GM19395 (cell line): ENCODE measurements around the gene LOC101059915.
A peak's percentile ranks its signal among the peaks of the same experiment; 100 is the strongest.
"Not testable (repeated sequence)": the region's sequence is repeated elsewhere in the genome, so short reads cannot be mapped to it uniquely, and the experiment has no call there.

Experiments
- ATAC-seq: cut with Tn5 transposase; IDR thresholded peaks from one replicate; pipeline ENCODE4 v1.9.1; 2021; ENCODE audit warnings: mild to moderate bottlenecking, moderate library complexity; ENCODE audit not compliant: unreplicated experiment

Gene LOC101059915

GRCh38 chrX:71671043-71671780 lies 3.9 kb downstream of the LOC101059915 start:
- ATAC-seq, result no peak

DNA sequence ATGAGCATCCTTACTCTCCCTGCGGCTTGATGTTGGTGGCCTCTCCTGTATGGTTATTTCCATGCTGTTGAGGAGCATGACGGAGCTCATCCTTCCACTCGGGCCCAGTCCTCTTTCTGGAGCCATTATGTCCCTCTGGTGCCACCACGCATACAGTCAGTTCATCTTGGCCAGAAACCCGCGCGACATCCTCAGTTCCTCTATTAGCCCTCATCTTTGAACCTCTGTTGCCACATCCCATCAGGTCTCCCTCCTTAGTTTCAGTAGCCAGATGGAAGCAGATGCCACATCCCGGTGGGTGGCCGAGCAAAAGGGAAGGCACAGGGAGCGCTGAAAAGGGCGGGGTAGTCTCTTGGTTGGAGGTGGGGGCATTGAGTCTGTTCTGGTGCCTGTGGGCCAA lies 4.6 kb downstream of the LOC101059915 start:
- ATAC-seq, result no peak

GRCh38 chrX:71675636-71676035 lies 8.3 kb downstream of the LOC101059915 start:
- ATAC-seq, result not testable (repeated sequence)

DNA sequence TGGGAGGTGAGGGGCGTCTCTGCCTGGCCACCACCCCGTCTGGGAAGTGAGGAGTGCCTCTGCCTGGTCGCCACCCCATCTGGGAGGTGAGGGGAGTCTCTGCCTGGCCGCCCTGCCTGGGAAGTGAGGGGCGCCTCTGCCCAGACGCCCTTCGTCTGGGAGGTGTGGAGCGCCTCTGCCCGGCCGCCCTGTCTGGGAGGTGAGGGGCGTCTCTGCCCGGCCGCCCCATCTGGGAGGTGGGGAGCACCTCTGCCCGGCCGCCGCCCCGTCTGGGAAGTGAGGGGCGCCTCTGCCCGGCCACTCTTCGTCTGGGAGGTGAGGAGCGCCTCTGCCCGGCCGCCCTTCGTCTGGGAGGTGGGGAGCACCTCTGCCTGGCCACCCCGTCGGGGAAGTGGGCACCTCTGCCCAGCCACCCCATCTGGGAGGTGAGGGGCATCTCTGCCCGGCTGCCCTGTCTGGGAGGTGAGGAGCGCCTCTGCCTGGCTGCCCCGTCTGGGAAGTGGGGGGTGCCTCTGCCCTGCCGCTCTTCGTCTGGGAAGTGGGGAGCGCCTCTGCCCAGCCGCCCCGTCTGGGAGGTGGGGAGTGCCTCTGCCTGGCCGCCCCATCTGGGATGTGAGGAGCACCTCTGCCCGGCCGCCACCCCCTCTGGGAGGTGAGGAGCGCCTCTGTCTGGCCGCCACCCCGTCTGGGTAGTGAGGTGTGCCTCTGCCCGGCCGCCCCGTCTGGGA lies 8.9 kb downstream of the LOC101059915 start:
- ATAC-seq, result not testable (repeated sequence)

DNA sequence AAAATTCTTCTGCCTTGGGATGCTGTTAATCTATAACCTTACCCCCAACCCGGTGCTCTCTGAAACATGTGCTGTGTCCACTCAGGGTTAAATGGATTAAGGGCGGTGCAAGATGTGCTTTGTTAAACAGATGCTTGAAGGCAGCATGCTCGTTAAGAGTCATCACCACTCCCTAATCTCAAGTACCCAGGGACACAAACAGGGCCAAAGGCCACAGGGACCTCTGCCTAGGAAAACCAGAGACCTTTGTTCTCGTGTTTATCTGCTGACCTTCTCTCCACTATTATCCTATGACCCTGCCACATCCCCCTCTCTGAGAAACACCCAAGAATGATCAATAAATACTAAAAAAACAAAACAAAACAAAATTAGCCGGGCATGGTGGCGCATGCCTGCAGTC lies 9.8 kb downstream of the LOC101059915 start:
- not testable (repeated sequence) for ATAC-seq

GRCh38 chrX:71679575-71680207 lies 12.3 kb downstream of the LOC101059915 start:
- ATAC-seq, result no peak

DNA sequence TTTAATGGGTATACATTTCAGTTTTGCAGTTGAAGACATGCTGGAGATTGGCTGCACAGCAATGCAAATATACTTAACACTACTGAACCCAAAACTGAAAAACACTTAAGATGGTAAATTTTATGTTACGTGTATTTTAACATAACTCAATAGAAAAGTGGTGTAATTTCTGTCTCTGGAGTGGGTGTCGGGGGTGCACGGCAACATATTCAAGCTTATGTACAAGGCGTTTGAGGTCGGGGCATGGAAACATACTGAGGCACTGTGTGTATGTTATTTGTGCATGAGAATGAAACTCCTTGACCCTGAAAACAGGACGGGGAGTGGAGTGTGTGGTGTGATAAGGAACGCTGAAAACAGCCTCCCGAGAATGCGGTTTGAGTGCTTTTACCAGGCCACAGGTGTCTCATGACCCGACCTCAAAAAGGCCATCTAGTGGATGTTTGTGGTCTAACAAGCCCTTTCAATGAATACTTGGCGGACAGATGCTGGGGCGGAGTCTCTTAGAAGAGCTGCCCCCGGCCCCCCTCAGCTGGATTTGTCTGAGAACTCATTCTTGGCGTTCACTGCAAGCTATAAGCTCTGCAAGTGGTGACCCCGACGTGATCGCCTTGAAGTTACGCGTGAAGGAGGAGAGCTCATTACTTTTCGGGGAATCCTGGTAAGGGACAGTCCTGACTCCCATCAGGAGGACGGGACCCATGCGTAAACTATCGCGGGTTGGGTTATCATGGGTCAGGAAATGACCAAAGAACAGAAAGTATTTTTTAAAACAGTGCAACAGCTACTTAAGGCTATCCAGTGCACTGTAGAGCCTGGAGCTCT lies 29.5 kb downstream of the LOC101059915 start:
- peak; percentile 72 for ATAC-seq

GRCh38 chrX:71697466-71698298 lies 30.3 kb downstream of the LOC101059915 start:
- peak; percentile 50 for ATAC-seq

DNA sequence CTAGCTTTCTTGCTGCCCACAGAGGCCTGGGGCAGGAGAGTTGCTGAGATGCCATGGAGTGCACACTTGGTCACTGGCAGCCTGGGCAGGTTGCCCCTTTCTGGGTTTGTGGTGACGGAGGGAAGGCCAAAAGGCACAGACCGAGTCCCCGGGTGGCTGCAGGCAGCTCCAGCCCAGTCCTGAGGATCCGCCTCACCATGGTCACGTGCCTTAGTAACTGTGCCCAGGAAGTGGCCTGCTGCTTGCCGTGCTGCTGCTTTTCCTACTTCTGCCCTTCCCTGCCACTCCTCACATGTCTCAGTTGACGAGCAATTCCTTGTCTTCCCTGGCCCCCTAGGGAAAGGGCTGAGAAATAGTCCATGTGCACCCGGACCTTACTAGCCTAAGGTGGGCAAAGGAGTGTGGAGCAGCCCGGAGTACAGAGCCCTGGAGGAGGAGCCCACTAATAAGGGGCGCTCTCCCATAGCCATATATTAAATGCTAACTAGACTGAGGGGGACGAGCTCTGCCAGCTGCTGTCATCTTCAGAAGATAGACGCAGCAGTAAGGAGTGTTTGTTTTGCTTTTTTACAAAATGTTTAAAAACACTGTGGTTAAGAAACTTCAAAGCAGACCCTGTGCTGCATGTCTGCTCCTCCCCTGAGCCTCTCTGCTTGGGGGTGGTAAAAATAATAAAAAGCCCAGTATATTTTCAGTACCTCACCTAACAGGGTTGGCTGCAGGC lies 31.1 kb downstream of the LOC101059915 start:
- not testable (repeated sequence) for ATAC-seq

DNA sequence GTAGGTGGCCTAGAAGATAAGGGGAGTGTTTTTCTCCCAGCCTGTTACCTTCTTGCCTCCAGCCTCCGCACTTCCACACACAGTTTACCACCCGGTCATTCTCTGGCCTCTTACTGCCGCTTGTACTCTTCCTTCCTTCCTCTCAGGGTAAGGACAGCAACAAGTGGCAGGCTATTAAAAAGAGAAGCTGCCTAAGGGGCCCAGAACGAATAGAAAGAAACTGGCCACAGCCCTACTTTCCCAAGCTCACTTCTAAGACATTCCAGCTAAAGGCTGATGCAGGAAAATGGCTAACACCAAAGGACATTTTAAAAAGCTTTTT lies 31.6 kb downstream of the LOC101059915 start:
- ATAC-seq, result not testable (repeated sequence)

DNA sequence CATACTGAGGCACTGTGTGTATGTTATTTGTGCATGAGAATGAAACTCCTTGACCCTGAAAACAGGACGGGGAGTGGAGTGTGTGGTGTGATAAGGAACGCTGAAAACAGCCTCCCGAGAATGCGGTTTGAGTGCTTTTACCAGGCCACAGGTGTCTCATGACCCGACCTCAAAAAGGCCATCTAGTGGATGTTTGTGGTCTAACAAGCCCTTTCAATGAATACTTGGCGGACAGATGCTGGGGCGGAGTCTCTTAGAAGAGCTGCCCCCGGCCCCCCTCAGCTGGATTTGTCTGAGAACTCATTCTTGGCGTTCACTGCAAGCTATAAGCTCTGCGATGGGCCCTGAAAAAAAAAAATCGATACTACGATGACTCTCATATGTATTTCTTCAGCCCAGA lies 35.5 kb downstream of the LOC101059915 start:
- ATAC-seq, result peak; percentile 74

DNA sequence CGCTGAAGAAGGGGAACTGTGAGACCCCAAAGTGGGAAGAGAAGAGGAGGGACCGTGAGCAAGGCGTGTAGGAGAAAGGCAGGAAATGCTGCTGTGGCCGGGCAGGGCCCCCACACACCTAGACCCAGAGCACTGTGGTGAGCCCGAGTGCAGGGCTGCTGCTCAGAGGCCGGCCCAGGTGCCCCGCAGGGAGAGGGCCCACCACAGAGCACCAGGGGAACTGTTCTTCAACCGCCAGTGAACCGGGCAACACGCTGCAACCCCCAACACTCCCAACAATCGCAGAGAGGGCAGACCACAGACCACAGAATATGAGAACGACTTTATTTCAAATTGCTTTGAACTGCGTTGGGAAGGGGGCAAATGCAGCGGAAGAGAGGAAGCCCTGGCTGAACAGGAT lies 46.7 kb downstream of the LOC101059915 start:
- not testable (repeated sequence) for ATAC-seq

GRCh38 chrX:71715551-71715950 lies 48.2 kb downstream of the LOC101059915 start:
- not testable (repeated sequence) for ATAC-seq

- ATAC-seq, result not testable (repeated sequence)
Observed at GRCh38 chrX:71716323-71716722, 49.0 kb downstream of the LOC101059915 start.

GRCh38 chrX:71718185-71718584 lies 50.8 kb downstream of the LOC101059915 start, which contains the start of gene CXorf49:
TSS of gene CXorf49 (minus strand) at chrX:71718285. CDS start at chrX:71718151, 134 bp downstream.
- ATAC-seq, result not testable (repeated sequence)

DNA sequence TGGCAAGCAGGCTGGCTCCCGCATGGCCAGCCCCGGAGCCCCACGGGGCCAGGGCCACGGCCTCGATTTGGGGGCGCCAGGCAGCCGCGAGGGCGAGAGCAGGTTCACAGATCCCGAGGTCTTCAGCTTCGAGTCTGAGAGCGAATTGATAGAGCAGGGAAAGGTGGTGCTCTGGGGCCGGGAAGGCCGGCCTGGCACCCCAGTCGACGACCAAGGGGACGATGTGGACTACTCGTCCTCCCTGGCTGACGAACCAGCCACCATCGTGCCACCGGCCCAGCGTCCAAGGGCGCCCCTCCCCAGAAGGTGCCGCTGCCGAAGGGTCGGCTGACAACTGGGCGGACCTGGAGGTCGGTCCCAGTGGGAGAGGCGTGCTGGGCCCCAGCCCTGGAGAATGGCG lies 51.8 kb downstream of the LOC101059915 start:
- not testable (repeated sequence) for ATAC-seq

DNA sequence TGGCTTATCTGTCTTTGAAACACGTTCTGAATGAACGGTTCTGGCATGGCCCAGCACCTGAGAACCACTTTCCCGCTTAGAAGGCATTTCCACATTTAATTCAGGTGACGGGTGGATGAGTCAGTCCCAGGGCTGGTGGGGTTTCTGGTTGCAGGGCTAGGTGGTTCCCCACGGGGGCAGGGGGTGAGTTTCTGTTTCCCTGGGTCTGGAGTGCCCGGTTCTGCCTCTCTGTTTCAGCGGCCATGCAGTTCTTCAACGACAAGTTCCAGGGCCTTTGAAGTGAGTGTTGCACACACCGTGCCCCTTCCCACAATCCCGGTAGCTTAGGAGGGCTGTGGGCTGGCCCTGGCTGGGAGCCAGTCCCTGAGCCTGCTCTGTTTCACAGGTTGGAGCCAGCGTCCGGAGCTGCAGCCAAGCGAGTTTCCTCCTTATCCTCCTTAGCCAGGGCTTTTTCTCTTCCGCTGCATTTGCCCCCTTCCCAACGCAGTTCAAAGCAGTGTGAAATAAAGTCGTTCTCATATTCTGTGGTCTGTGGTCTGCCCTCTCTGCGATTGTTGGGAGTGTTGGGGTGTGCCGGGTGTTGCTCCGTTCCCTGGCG lies 53.0 kb downstream of the LOC101059915 start:
- ATAC-seq, result not testable (repeated sequence)
